B cell (primary cell): ENCODE results near the gene LKAAEAR1. TPM values are rescaled to one million over a fixed set of nuclear protein-coding genes. Genes with fewer than 3 reads are reported as not detected.

ENCODE experiments used
- ATAC-seq: fragments of 200-7000 bp; cut with Tn5 transposase; one replicate; pipeline ENCODE4 v1.10.0; 2021; ENCODE audit warnings: low read depth, mild to moderate bottlenecking, moderate number of reproducible peaks, moderate library complexity
- CTCF ChIA-PET: fragments of 350-600 bp; sonication (Branson Sonifier 250); formaldehyde crosslinking; loops from one replicate; lab custom pipeline; 2021; ENCODE audit warnings: antibody characterized with exemption, inconsistent platforms; lab: Charles Lee
- POLR2A ChIA-PET: fragments of 350-600 bp; sonication (Branson Sonifier 250); formaldehyde crosslinking; loops from one replicate; lab custom pipeline; 2021; ENCODE audit warnings: antibody characterized with exemption; lab: Charles Lee
- DNase-seq: peaks from one replicate; pipeline ENCODE4 v3.0.0; 2013
- H2AFZ ChIP-seq: 2 replicates; pipeline ENCODE4 v1.6.1; 2012; ENCODE audit warnings: mild to moderate bottlenecking, low read depth, low read length; ENCODE audit not compliant: insufficient read depth, poor library complexity, severe bottlenecking
- H3K27ac ChIP-seq, 2 donors: 1 replicate in 1 of 2; 2 replicates in 1 of 2; pipeline ENCODE4 v1.5.1; 2012 to 2013; ENCODE audit warnings: low read length in 2 of 2, mild to moderate bottlenecking in 2 of 2, moderate library complexity in 1 of 2
- H3K27me3 ChIP-seq, 4 experiments: fragments of 200-600 bp in 1 of 4; sonication (generic) in 1 of 4; replicated peaks in 1 of 4; 1 replicate in 2 of 4; 2 replicates in 2 of 4; pipeline versions ENCODE4 v1.6.1 to v1.7.0; 2013 to 2016; ENCODE audit warnings: low read length in 3 of 4, mild to moderate bottlenecking in 2 of 4, mixed read lengths in 1 of 4, moderate library complexity in 1 of 4; ENCODE audit not compliant: insufficient read depth in 4 of 4, control insufficient read depth in 3 of 4; ENCODE audit errors: control extremely low read depth in 1 of 4
- H3K36me3 ChIP-seq, 2 experiments: replicated peaks in 1 of 2; 1 replicate in 1 of 2; 2 replicates in 1 of 2; pipeline versions ENCODE4 v1.6.1 to v1.7.1; 2013; ENCODE audit warnings: low read length in 1 of 2; ENCODE audit not compliant: insufficient read depth in 2 of 2, control insufficient read depth in 1 of 2; ENCODE audit errors: control extremely low read depth in 1 of 2, extremely low read depth in 1 of 2
- H3K4me1 ChIP-seq, 2 donors: fragments of 200-600 bp in 1 of 2; sonication (generic) in 1 of 2; 1 replicate in 1 of 2; 2 replicates in 1 of 2; pipeline versions ENCODE4 v1.5.1 to v1.6.1; 2013 to 2017; ENCODE audit warnings: low read length in 2 of 2; ENCODE audit not compliant: control insufficient read depth in 2 of 2, insufficient read depth in 2 of 2
- H3K4me2 ChIP-seq: replicated peaks from 2 replicates; pipeline ENCODE3; 2012; ENCODE audit warnings: mild to moderate bottlenecking, low read depth, low read length; ENCODE audit not compliant: poor library complexity, severe bottlenecking
- H3K4me3 ChIP-seq, 5 experiments: fragments of 200-600 bp in 1 of 5; sonication (generic) in 1 of 5; 1 replicate in 3 of 5; 2 replicates in 2 of 5; pipeline versions ENCODE4 v1.5.1 to v1.7.0; 2011 to 2016; ENCODE audit warnings: low read length in 4 of 5, mild to moderate bottlenecking in 4 of 5, low read depth in 2 of 5, control low read depth in 1 of 5, moderate library complexity in 1 of 5; ENCODE audit not compliant: insufficient read depth in 1 of 5; ENCODE audit errors: control extremely low read depth in 1 of 5, extremely low read depth in 1 of 5
- H3K79me2 ChIP-seq: fragments of 200-600 bp; sonication (generic); one replicate; pipeline ENCODE4 v1.6.0; 2016; ENCODE audit warnings: low read length; ENCODE audit not compliant: control insufficient read depth, insufficient read depth
- H3K9ac ChIP-seq: fragments of 200-600 bp; sonication (generic); 2 replicates; pipeline ENCODE4 v1.6.1; 2017; ENCODE audit warnings: mild to moderate bottlenecking, low read length, moderate library complexity
- H3K9me3 ChIP-seq, 3 donors: one replicate each; pipeline versions ENCODE4 v1.6.1 to v1.7.1; 2013; ENCODE audit warnings: low read length in 2 of 3; ENCODE audit not compliant: control insufficient read depth in 2 of 3, insufficient read depth in 1 of 3; ENCODE audit errors: control extremely low read depth in 1 of 3
- H4K20me1 ChIP-seq: 2 replicates; pipeline ENCODE4 v1.6.0; 2012; ENCODE audit warnings: mild to moderate bottlenecking, low read length; ENCODE audit not compliant: insufficient read depth, control insufficient read depth, poor library complexity, severe bottlenecking
- H3K27ac Mint-ChIP-seq: one replicate; pipeline ENCODE4 v1.8.0; 2021; ENCODE audit warnings: mixed read lengths
- H3K27me3 Mint-ChIP-seq: one replicate; pipeline ENCODE4 v1.8.0; 2021; ENCODE audit warnings: mixed read lengths
- H3K4me1 Mint-ChIP-seq: one replicate; pipeline ENCODE4 v1.8.0; 2021; ENCODE audit warnings: mixed read lengths
- H3K4me3 Mint-ChIP-seq: one replicate; pipeline ENCODE4 v1.8.0; 2021; ENCODE audit warnings: mixed read lengths
- H3K9me3 Mint-ChIP-seq: one replicate; pipeline ENCODE4 v1.8.0; 2022; ENCODE audit warnings: mixed read lengths; ENCODE audit not compliant: insufficient read depth
- EZH2 ChIP-seq: IDR thresholded peaks from 2 replicates; pipeline ENCODE4 v1.6.1; 2012; ENCODE audit warnings: borderline replicate concordance, low read depth, mild to moderate bottlenecking, moderate library complexity, low read length; ENCODE audit not compliant: insufficient read depth, poor library complexity, severe bottlenecking
- WGBS: methylation state at CpG from one replicate; pipeline ENCODE4 v1.1.5; 2013; ENCODE audit warnings: missing lambda C conversion rate; ENCODE audit not compliant: insufficient coverage; 5-methylcytosine and 5-hydroxymethylcytosine counted together
- intact Hi-C: fragments of 100-400 bp; cut with micrococcal nuclease; formaldehyde crosslinking; loops from one replicate; pipeline ENCODE4 v1.10.0; 2022
- polyA minus RNA-seq: library from RNA; depleted of rRNA, polyadenylated mRNA; stranded (reverse); fragments of >200 nt; gene quantifications from 2 replicates; pipeline ENCODE4 v1.2.3, GENCODE V29; 2012
- polyA plus RNA-seq: library from polyadenylated mRNA; depleted of rRNA; stranded (reverse); fragments of >200 nt; gene quantifications from 2 replicates; pipeline ENCODE4 v1.2.3, GENCODE V29; 2012
- total RNA-seq, 2 donors: library from RNA; stranded (reverse); fragments of 120-200 nt in 1 of 2; gene quantifications; 1 replicate in 1 of 2; 2 replicates in 1 of 2; pipeline versions ENCODE4 v1.2.3 to v1.2.4, GENCODE V29; 2013 to 2022
- TF ChIP-seq, protein P1 (sequence below): fragments of 200-600 bp; IDR thresholded peaks from one replicate; pipeline ENCODE4 v1.8.0; 2022; ENCODE audit warnings: antibody characterized with exemption, mild to moderate bottlenecking

The LKAAEAR1 gene
- total RNA-seq (1.8 and 1.9 TPM in 2 replicates), polyA plus RNA-seq (0.87 TPM in 1 of 2 replicates, not detected in the other), polyA minus RNA-seq (0.71 and 3.2 TPM in 2 replicates)
- not detected for total RNA-seq (2013)

- no peak for ATAC-seq
- no peak within 1 kb of the TSS for H3K27ac ChIP-seq
- intact Hi-C loops = loop anchor here (1.0 to 5.0 kb wide), 4 partner anchors 16 to 102 kb away; partner anchors contain the start of gene PRPF6
- H3K4me1 Mint-ChIP-seq = peaks cover 35% of the 10 kb centered on the region
- peak within 1 kb of the TSS in 4 of 5 experiments; percentile 32 to 62 (median 56) for H3K4me3 ChIP-seq
- peaks cover 11% of the 10 kb centered on the region for H3K27me3 Mint-ChIP-seq
- ChIA-PET CTCF (interaction anchor here (0.7 to 11.8 kb wide), 16 partner anchors 12 to 218 kb away, joined by 3 to 220 read pairs (median 6); partner anchors contain the start of genes NPBWR2, SAMD10 and TCEA2), POLR2A (interaction anchor here (0.7 to 2.7 kb wide), 7 partner anchors 16 to 45 kb away, joined by 3 to 21 read pairs (median 3); partner anchors contain the start of genes NPBWR2 and TCEA2)
- H3K4me3 Mint-ChIP-seq = peak within 1 kb of the TSS; percentile 90
- H3K9me3 Mint-ChIP-seq = no peaks in the 10 kb centered on the region
- peaks cover 0 to 14% (median 3%) of the 10 kb centered on the region in 4 experiments for H3K27me3 ChIP-seq
- DNase-seq = peak; percentile 47
- H3K4me1 ChIP-seq = peaks cover 40 to 42% of the 10 kb centered on the region in 2 donors
- no peaks in the 10 kb centered on the region for H3K36me3 ChIP-seq
- 3% methylated on average over 86 of the region's 86 CpGs for WGBS
- no peak for TF ChIP-seq EZH2
- TF ChIP-seq, protein P1, sequence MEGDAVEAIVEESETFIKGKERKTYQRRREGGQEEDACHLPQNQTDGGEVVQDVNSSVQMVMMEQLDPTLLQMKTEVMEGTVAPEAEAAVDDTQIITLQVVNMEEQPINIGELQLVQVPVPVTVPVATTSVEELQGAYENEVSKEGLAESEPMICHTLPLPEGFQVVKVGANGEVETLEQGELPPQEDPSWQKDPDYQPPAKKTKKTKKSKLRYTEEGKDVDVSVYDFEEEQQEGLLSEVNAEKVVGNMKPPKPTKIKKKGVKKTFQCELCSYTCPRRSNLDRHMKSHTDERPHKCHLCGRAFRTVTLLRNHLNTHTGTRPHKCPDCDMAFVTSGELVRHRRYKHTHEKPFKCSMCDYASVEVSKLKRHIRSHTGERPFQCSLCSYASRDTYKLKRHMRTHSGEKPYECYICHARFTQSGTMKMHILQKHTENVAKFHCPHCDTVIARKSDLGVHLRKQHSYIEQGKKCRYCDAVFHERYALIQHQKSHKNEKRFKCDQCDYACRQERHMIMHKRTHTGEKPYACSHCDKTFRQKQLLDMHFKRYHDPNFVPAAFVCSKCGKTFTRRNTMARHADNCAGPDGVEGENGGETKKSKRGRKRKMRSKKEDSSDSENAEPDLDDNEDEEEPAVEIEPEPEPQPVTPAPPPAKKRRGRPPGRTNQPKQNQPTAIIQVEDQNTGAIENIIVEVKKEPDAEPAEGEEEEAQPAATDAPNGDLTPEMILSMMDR = peak; percentile 41
- H3K9me3 ChIP-seq = peaks cover 0 to 18% (median 0%) of the 10 kb centered on the region in 3 donors
- peak within 1 kb of the TSS; percentile 76 for H3K27ac Mint-ChIP-seq
- peak within 1 kb of the TSS; percentile 69 for H2AFZ ChIP-seq
- H4K20me1 ChIP-seq = peaks cover 23% of the 10 kb centered on the region
- peaks cover under 1% of the 10 kb centered on the region for H3K79me2 ChIP-seq
- H3K9ac ChIP-seq = peak within 1 kb of the TSS; percentile 61
- peak within 1 kb of the TSS; percentile 96 for H3K4me2 ChIP-seq
Observed at GRCh38 chr20:64083804-64084684, at the start of gene LKAAEAR1. TSS of gene LKAAEAR1 (minus strand) at chr20:64084398. CDS start at chr20:64084219, 179 bp downstream.
